Tibial artery (tissue), 4 donors: Measurements from ENCODE around the gene HAPLN2.

ENCODE experiments used
- DNase-seq, 2 donors: peaks; one replicate each; pipeline ENCODE4 v3.0.0-alpha.2; 2019
- H3K27ac ChIP-seq, 2 donors: fragments of 200-600 bp; sonication (generic) in 1 of 2; 1 replicate in 1 of 2; 2 replicates in 1 of 2; pipeline ENCODE4 v1.5.1; 2018 to 2019; ENCODE audit warnings: mild to moderate bottlenecking in 1 of 2
- H3K27me3 ChIP-seq, 2 donors: fragments of 200-600 bp; sonication (generic) in 1 of 2; one replicate each; pipeline versions ENCODE4 v1.5.1 to v1.6.0; 2016 to 2019
- H3K36me3 ChIP-seq, 3 donors: fragments of 200-600 bp; sonication (generic) in 2 of 3; one replicate each; pipeline ENCODE4 v1.5.1; 2016 to 2019; ENCODE audit warnings: mild to moderate bottlenecking in 2 of 3
- H3K4me1 ChIP-seq, 4 donors: fragments of 200-600 bp; sonication (generic) in 2 of 4; 1 replicate in 3 of 4; 2 replicates in 1 of 4; pipeline ENCODE4 v1.5.1; 2016 to 2019
- H3K4me3 ChIP-seq, 2 donors: fragments of 200-600 bp; sonication (generic) in 1 of 2; 1 replicate in 1 of 2; 2 replicates in 1 of 2; pipeline ENCODE4 v1.5.1; 2018 to 2019; ENCODE audit warnings: mild to moderate bottlenecking in 2 of 2
- H3K9me3 ChIP-seq, 3 donors: fragments of 200-600 bp; sonication (generic) in 1 of 3; one replicate each; pipeline ENCODE4 v1.5.1; 2016 to 2019
- intact Hi-C: fragments of 100-400 bp; cut with DNase I; formaldehyde crosslinking; loops from one replicate; pipeline ENCODE4 v1.15.0; 2023; ENCODE audit warnings: low total_unique reads
- TF ChIP-seq, protein P1 (sequence below), 2 experiments: fragments of 200-600 bp in 1 of 2; fragments of 450-650 bp in 1 of 2; IDR thresholded peaks; one replicate each; pipeline ENCODE4 v1.5.1; 2017 to 2019; ENCODE audit warnings: antibody characterized with exemption in 2 of 2, mild to moderate bottlenecking in 1 of 2, moderate library complexity in 1 of 2

The HAPLN2 gene

DNA sequence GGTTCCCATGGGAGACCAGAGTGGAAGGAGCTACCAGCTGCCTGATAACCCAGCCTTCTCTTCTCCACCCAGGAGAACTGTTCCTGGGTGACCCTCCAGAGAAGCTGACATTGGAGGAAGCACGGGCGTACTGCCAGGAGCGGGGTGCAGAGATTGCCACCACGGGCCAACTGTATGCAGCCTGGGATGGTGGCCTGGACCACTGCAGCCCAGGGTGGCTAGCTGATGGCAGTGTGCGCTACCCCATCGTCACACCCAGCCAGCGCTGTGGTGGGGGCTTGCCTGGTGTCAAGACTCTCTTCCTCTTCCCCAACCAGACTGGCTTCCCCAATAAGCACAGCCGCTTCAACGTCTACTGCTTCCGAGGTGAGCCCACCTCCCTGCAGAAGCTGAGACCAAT lies 29.3 kb downstream of the HAPLN2 start:
- Histone ChIP-seq H3K27me3 (peaks cover 0 to 95% of the 10 kb centered on the region in 2 donors), H3K36me3 (no peaks in the 10 kb centered on the region), H3K4me3 (no peak overlapping the region), H3K9me3 (no peaks in the 10 kb centered on the region), H3K4me1 (no peaks in the 10 kb centered on the region), H3K27ac (no peak overlapping the region)
- intact Hi-C loops: no loop called here
- TF ChIP-seq, protein P1, sequence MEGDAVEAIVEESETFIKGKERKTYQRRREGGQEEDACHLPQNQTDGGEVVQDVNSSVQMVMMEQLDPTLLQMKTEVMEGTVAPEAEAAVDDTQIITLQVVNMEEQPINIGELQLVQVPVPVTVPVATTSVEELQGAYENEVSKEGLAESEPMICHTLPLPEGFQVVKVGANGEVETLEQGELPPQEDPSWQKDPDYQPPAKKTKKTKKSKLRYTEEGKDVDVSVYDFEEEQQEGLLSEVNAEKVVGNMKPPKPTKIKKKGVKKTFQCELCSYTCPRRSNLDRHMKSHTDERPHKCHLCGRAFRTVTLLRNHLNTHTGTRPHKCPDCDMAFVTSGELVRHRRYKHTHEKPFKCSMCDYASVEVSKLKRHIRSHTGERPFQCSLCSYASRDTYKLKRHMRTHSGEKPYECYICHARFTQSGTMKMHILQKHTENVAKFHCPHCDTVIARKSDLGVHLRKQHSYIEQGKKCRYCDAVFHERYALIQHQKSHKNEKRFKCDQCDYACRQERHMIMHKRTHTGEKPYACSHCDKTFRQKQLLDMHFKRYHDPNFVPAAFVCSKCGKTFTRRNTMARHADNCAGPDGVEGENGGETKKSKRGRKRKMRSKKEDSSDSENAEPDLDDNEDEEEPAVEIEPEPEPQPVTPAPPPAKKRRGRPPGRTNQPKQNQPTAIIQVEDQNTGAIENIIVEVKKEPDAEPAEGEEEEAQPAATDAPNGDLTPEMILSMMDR (IDR thresholded peaks at IDR 0.05): no peak
- no peak for DNase-seq

DNA sequence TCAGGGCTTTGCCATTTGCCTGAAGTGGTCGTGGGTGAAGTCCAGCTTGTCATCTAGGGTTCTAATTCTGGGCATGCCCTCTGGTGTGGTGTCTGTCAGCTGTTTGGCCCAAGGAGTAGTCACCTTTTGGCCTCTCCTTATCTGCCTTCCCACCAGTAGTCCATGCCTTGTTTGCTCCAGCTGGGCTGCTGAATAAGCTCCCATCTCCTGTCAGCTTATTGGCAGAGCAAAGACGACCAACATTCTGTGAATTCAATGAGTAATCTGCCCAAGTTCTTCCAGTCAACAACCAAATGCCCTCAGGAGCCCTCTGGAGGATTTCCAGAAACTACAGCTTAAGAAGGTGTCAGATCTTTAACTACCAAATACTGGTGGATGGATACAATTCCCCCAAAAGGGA lies 29.7 kb downstream of the HAPLN2 start:
- intact Hi-C loops: no loop called here
- TF ChIP-seq, protein P1 (IDR thresholded peaks at IDR 0.05): no peak
- no peak overlapping the region for H3K4me3 ChIP-seq
- no peaks in the 10 kb centered on the region for H3K36me3 ChIP-seq
- H3K9me3 ChIP-seq: no peaks in the 10 kb centered on the region
- no peaks in the 10 kb centered on the region for H3K4me1 ChIP-seq
- DNase-seq: no peak
- H3K27me3 ChIP-seq: peaks cover 0 to 95% of the 10 kb centered on the region in 2 donors
- no peak overlapping the region for H3K27ac ChIP-seq

DNA sequence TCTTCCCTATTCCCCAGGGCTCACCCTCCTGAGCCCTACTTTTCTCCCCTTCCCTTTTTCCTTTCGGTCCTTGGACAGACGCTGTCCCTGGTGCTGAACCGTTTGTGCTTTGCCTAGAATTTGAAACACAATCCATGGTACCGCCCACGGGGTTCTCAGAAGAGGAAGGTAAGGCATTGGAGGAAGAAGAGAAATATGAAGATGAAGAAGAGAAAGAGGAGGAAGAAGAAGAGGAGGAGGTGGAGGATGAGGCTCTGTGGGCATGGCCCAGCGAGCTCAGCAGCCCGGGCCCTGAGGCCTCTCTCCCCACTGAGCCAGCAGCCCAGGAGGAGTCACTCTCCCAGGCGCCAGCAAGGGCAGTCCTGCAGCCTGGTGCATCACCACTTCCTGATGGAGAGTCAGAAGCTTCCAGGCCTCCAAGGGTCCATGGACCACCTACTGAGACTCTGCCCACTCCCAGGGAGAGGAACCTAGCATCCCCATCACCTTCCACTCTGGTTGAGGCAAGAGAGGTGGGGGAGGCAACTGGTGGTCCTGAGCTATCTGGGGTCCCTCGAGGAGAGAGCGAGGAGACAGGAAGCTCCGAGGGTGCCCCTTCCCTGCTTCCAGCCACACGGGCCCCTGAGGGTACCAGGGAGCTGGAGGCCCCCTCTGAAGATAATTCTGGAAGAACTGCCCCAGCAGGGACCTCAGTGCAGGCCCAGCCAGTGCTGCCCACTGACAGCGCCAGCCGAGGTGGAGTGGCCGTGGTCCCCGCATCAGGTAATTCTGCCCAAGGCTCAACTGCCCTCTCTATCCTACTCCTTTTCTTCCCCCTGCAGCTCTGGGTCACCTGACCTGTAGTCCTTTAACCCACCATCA lies 33.1 kb downstream of the HAPLN2 start:
- Histone ChIP-seq H3K36me3 (no peaks in the 10 kb centered on the region), H3K27ac (no peak overlapping the region), H3K4me3 (no peak overlapping the region), H3K27me3 (peaks cover 0 to 81% of the 10 kb centered on the region in 2 donors), H3K4me1 (peaks cover 0 to 10% (median 8%) of the 10 kb centered on the region in 4 donors), H3K9me3 (no peaks in the 10 kb centered on the region)
- intact Hi-C loops: no loop called here
- no peak for DNase-seq
- TF ChIP-seq, protein P1 (IDR thresholded peaks at IDR 0.05): no peak

DNA sequence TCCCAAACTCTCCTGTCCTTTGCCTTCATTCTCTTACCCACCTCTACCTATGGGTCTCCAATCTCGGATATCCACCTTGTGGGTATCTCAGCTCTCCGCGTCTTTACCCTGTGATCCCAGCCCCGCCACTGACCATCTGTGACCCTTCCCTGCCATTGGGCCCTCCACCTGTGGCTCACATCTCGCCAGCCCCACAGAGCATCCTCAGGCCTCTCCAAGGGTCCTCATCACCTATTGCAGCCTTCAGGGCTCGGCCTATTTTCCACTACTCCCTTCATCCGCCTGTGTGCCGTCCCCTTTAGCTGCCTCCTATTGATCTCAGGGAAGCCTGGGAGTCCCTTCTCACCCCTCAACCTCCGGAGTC lies 33.8 kb downstream of the HAPLN2 start:
- intact Hi-C loops: no loop called here
- TF ChIP-seq, protein P1 (IDR thresholded peaks at IDR 0.05): no peak
- DNase-seq: no peak
- Histone ChIP-seq H3K27me3 (peaks cover 0 to 75% of the 10 kb centered on the region in 2 donors), H3K36me3 (no peaks in the 10 kb centered on the region), H3K27ac (no peak overlapping the region), H3K4me1 (peaks cover 0 to 16% (median 13%) of the 10 kb centered on the region in 4 donors), H3K4me3 (no peak overlapping the region), H3K9me3 (no peaks in the 10 kb centered on the region)

DNA sequence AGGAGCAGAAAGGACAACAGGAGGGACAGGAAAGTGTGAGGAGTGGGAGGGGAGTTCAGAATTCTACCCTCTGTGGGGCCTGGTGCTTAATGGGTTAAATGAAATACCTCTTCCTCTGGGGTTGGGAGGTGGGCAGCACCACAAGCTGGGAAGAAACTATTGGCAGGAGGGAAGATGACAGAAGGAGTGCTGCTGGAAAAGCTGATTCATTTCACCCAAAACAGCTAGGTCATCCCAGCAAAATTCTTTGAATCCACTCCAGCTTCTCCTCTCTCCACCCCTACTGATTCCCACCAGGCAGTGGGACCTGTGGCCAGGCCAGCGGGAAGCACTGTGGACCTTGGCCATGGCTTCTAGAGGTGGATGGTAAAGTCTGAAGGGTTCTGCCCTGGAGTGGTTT lies 35.5 kb downstream of the HAPLN2 start:
- Histone ChIP-seq H3K36me3 (no peaks in the 10 kb centered on the region), H3K4me1 (peaks cover 0 to 30% (median 21%) of the 10 kb centered on the region in 4 donors), H3K9me3 (no peaks in the 10 kb centered on the region), H3K4me3 (no peak overlapping the region), H3K27ac (no peak overlapping the region), H3K27me3 (peaks cover 0 to 61% of the 10 kb centered on the region in 2 donors)
- TF ChIP-seq, protein P1 (IDR thresholded peaks at IDR 0.05): no peak
- intact Hi-C loops: loop anchor here (5.0 kb wide), 2 partner anchors 72 to 267 kb away; no protein-coding TSS in a partner anchor
- no peak for DNase-seq
